HepG2 (cell line): ENCODE measurements around the gene GPR162. TPM values are rescaled to one million over a fixed set of nuclear protein-coding genes. Genes with fewer than 3 reads are reported as not detected.

Source experiments
- ATF4 ChIP-seq, 2 experiments: fragments of 450-650 bp in 1 of 2; sonication (generic) in 1 of 2; formaldehyde crosslinking; IDR thresholded peaks; 2 replicates each; pipeline versions ENCODE4 v1.5.0 to v1.8.0; 2020 to 2022; ENCODE audit warnings: mild to moderate bottlenecking in 1 of 2, missing genetic modification reagents in 1 of 2
- BCL6 ChIP-seq: IDR thresholded peaks from 2 replicates; pipeline ENCODE4 v1.6.1; 2016; ENCODE audit warnings: missing genetic modification reagents, missing compliant biosample characterization
- HNF4G ChIP-seq, 2 experiments: sonication (generic) in 1 of 2; formaldehyde crosslinking in 1 of 2; IDR thresholded peaks; 2 replicates each; pipeline versions ENCODE4 v1.4.0 to v1.6.1; 2011 to 2020; ENCODE audit warnings: borderline replicate concordance in 2 of 2, low read depth in 2 of 2, mild to moderate bottlenecking in 2 of 2, low read length in 1 of 2, missing genetic modification reagents in 1 of 2, moderate library complexity in 1 of 2
- MXD4 ChIP-seq: IDR thresholded peaks from 2 replicates; pipeline ENCODE4 v1.6.1; 2016; ENCODE audit warnings: mild to moderate bottlenecking, missing biosample characterization, missing genetic modification reagents
- MYPOP ChIP-seq: sonication (generic); formaldehyde crosslinking; IDR thresholded peaks from 2 replicates; pipeline ENCODE4 v1.8.1; 2023; ENCODE audit warnings: mild to moderate bottlenecking, moderate library complexity, missing genetic modification reagents
- SMARCE1 ChIP-seq: fragments of 450-650 bp; IDR thresholded peaks from 2 replicates; pipeline ENCODE4 v1.6.1; 2017; ENCODE audit warnings: borderline replicate concordance
- THYN1 ChIP-seq: sonication (generic); formaldehyde crosslinking; IDR thresholded peaks from 2 replicates; pipeline ENCODE4 v1.8.1; 2023; ENCODE audit warnings: low read depth, mild to moderate bottlenecking, moderate library complexity, missing genetic modification reagents, borderline replicate concordance
- XRCC5 ChIP-seq: fragments of 200-400 bp; formaldehyde crosslinking; optimal IDR thresholded peaks from 2 replicates; pipeline ENCODE3; 2017; ENCODE audit warnings: mild to moderate bottlenecking, low read length
- ZBTB4 ChIP-seq: sonication (generic); formaldehyde crosslinking; IDR thresholded peaks from 2 replicates; pipeline ENCODE4 v1.4.0; 2020; ENCODE audit warnings: missing genetic modification reagents, mild to moderate bottlenecking, borderline replicate concordance
- ZBTB44 ChIP-seq: sonication (generic); formaldehyde crosslinking; IDR thresholded peaks from 2 replicates; pipeline ENCODE4 v1.4.0; 2020; ENCODE audit warnings: missing genetic modification reagents
- ZNF276 ChIP-seq: sonication (generic); formaldehyde crosslinking; IDR thresholded peaks from 2 replicates; pipeline ENCODE4 v1.4.0; 2020; ENCODE audit warnings: mild to moderate bottlenecking, low read depth, missing genetic modification reagents
- polyA plus RNA-seq, 8 experiments: library from polyadenylated mRNA; depleted of rRNA in 3 of 8; stranded (reverse) in 7 of 8; unstranded in 1 of 8; fragments of >200 nt; fragmentation: Illumina TruSeq in 4 of 8; extraction: Trizol in 4 of 8; gene quantifications; 2 replicates each; pipeline versions ENCODE4 v1.2.1 to v1.2.3, GENCODE V29; 2011 to 2016; ENCODE audit warnings: low read depth in 4 of 8, missing spikeins in 1 of 8, mixed read lengths in 1 of 8; ENCODE audit not compliant: insufficient read depth in 1 of 8
- total RNA-seq, 5 experiments: library from RNA; depleted of rRNA; stranded (reverse); fragments of >200 nt; fragmentation: Illumina TruSeq; extraction: Trizol; gene quantifications; 2 replicates each; pipeline ENCODE4 v1.2.3, GENCODE V29; 2016; ENCODE audit warnings: low read depth in 1 of 5

GPR162 gene
- total and polyA plus RNA-seq, 2 of the 13 experiments (the other 11 are each of a cell fraction or from before 2014, with no cell fraction given), result 0.08 TPM; not detected in 1

- TF ChIP-seq MXD4 (CRISPR knock-in tag), result 0 out of 2 replicates have a peak, but pooled peaks have one; percentile 13
- no peak for TF ChIP-seq THYN1 (CRISPR knock-in tag)
- 0 out of 2 replicates have a peak, but pooled peaks have one; percentile 12 for TF ChIP-seq MYPOP (CRISPR knock-in tag)
- no peak for TF ChIP-seq ZBTB4 (CRISPR knock-in tag)
- TF ChIP-seq BCL6 (CRISPR knock-in tag), result peak; percentile 25; the same call in 1 of the 2 replicates
- peak; percentile 89 for TF ChIP-seq HNF4G (IDR thresholded peaks at IDR 0.05; ENCODE audit: borderline replicate concordance, low read depth, low read length)
- 0 out of 2 replicates have a peak, but pooled peaks have one; percentile 38 for TF ChIP-seq HNF4G (CRISPR knock-in tag; IDR thresholded peaks at IDR 0.05; ENCODE audit: borderline replicate concordance, low read depth)
- TF ChIP-seq ATF4 (CRISPR knock-in tag; IDR thresholded peaks at IDR 0.05), result no peak
- peak; percentile 21; the same call in 1 of the 2 replicates for TF ChIP-seq ZNF276
- TF ChIP-seq ZBTB44 (CRISPR knock-in tag), result no peak
- peak; percentile 15 for TF ChIP-seq XRCC5
- no peak for TF ChIP-seq SMARCE1
These were observed 41.8 kb upstream of the GPR162 start (continued) for GRCh38 chr12:6779708-6780432.
